ENCODE results near the gene RNH1. TPM values are rescaled to one million over a fixed set of nuclear protein-coding genes. Genes with fewer than 3 reads are reported as not detected.

The RNH1 gene
- total and polyA plus RNA-seq, 4 experiments from 2014 or later: 98.4 to 187 (median 134) TPM

DNA sequence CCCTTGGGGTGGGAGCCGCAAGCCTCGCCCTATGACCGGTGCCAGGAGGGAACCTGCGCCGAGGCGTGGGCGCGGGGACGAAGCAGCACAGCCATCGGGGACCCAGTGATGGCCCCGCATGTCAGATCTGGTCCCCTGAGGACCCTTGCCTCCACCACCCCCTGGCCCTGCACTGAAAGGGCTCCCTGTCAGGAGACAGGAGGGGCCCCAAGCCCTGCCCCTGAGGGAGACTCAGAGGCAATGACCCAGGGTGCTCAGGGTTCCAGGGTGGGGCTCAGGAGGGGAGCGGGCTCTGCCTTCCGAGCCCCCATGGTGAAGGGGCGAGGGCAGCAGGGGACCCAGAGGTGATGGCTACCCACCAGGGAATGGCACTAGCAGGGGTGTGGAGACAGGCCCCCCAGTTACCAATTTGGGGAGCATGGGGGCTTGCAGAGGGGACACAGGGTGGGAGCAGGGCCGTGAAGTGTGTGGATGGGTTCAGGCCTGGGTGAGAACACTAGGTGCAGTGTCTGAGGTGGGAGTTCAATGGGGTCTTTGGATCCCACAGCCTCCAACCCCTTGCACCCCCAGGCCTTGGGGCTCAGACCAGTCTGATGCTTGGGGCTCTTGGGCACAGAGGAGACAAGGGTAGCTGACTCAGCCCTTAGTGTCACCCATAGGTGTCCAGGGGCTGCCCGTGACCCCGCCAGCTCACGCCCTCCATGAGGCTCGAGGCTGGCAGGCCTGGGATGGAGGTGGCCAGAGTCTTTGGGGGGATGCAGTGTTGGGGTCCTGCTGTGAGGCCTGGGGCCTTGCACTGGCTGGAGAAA, 30.8 kb upstream of the RNH1 start:
- Histone ChIP-seq H3K36me3 (ENCODE audit: insufficient read depth, low read length) (peaks cover 6% of the 10 kb centered on the region), H3K27me3 (ENCODE audit: insufficient read depth, low read length) (no peaks in the 10 kb centered on the region), H3K27ac (ENCODE audit: low read depth, low read length) (peak overlapping the region; percentile 65), H3K4me1 (ENCODE audit: insufficient read depth, low read length) (peaks cover 40% of the 10 kb centered on the region), H3K9me3 (ENCODE audit: control insufficient read depth in 1 of 2, low read length in 2 of 2) (no peaks in the 10 kb centered on the region), H3K4me3 (ENCODE audit: low read length in 2 of 2) (peak overlapping the region; percentile 11 to 69)
- ChIA-PET CTCF (ENCODE audit: partially characterized antibody) (interaction anchor here (1.3 kb wide), 1 partner anchor 19 kb away, joined by 4 read pairs; no protein-coding TSS in a partner anchor), POLR2A (ENCODE audit: partially characterized antibody) (interaction anchor here (1.4 to 5.3 kb wide), 8 partner anchors 17 to 221 kb away, joined by 4 to 47 read pairs (median 13); partner anchors contain the start of genes DEAF1, LMNTD2, PHRF1 and PTDSS2)
- Mint-ChIP-seq H3K27ac (peak overlapping the region; percentile 82 to 92 (median 85)), H3K4me3 (peak overlapping the region; percentile 61 to 81 (median 70)), H3K9me3 (no peaks in the 10 kb centered on the region), H3K27me3 (no peaks in the 10 kb centered on the region), H3K4me1 (peaks cover 6 to 34% (median 17%) of the 10 kb centered on the region in 4 donors), H3K36me3 (peaks cover 0 to 2% of the 10 kb centered on the region in 2 donors)
- intact Hi-C loops (cut with micrococcal nuclease): loop anchor here (1.0 to 2.0 kb wide), 4 partner anchors 17 to 157 kb away; partner anchors contain the start of genes DEAF1, LMNTD2, RASSF7 and TMEM80
- peak in 1 of 5 donors; percentile 40 for DNase-seq

- Histone ChIP-seq H3K36me3 (ENCODE audit: insufficient read depth, low read length) (peaks cover 14% of the 10 kb centered on the region), H3K27me3 (ENCODE audit: insufficient read depth, low read length) (no peaks in the 10 kb centered on the region), H3K9me3 (ENCODE audit: control insufficient read depth in 1 of 2, low read length in 2 of 2) (no peaks in the 10 kb centered on the region), H3K4me3 (ENCODE audit: low read length in 2 of 2) (peak within 1 kb of the TSS; percentile 11 to 69), H3K27ac (ENCODE audit: low read depth, low read length) (peak within 1 kb of the TSS; percentile 65), H3K4me1 (ENCODE audit: insufficient read depth, low read length) (peaks cover 40% of the 10 kb centered on the region)
- H3K4me1 Mint-ChIP-seq: peaks cover 4 to 34% (median 16%) of the 10 kb centered on the region in 4 donors
- H3K27ac Mint-ChIP-seq: peak within 1 kb of the TSS; percentile 92 to 98 (median 97)
- POLR2A ChIA-PET (ENCODE audit: partially characterized antibody): interaction anchor here (1.3 to 5.3 kb wide), 19 partner anchors 18 to 220 kb away, joined by 3 to 47 read pairs (median 7); partner anchors contain the start of genes DEAF1, IRF7, LMNTD2 and PHRF1
- H3K9me3 Mint-ChIP-seq: no peaks in the 10 kb centered on the region
- peak within 1 kb of the TSS; percentile 90 to 98 (median 96) for H3K4me3 Mint-ChIP-seq
- CTCF ChIA-PET (ENCODE audit: partially characterized antibody): interaction anchor here (1.3 to 1.8 kb wide), 2 partner anchors 18 kb away, joined by 4 to 11 read pairs; no protein-coding TSS in a partner anchor
- peak; percentile 89 to 92 (median 90) for DNase-seq
- intact Hi-C loops (cut with micrococcal nuclease): loop anchor here (1.0 to 2.0 kb wide), 4 partner anchors 18 to 158 kb away; partner anchors contain the start of genes DEAF1, LMNTD2, RASSF7 and TMEM80
- peaks cover 0 to 5% of the 10 kb centered on the region in 2 donors for H3K36me3 Mint-ChIP-seq
- no peaks in the 10 kb centered on the region for H3K27me3 Mint-ChIP-seq
Observed at GRCh38 chr11:536841-537621, 30.0 kb upstream of the RNH1 start, which contains the start of gene LRRC56. LRRC56 (plus strand) TSS chr11:537527; CDS start chr11:540685, 3,158 bp downstream.

DNA sequence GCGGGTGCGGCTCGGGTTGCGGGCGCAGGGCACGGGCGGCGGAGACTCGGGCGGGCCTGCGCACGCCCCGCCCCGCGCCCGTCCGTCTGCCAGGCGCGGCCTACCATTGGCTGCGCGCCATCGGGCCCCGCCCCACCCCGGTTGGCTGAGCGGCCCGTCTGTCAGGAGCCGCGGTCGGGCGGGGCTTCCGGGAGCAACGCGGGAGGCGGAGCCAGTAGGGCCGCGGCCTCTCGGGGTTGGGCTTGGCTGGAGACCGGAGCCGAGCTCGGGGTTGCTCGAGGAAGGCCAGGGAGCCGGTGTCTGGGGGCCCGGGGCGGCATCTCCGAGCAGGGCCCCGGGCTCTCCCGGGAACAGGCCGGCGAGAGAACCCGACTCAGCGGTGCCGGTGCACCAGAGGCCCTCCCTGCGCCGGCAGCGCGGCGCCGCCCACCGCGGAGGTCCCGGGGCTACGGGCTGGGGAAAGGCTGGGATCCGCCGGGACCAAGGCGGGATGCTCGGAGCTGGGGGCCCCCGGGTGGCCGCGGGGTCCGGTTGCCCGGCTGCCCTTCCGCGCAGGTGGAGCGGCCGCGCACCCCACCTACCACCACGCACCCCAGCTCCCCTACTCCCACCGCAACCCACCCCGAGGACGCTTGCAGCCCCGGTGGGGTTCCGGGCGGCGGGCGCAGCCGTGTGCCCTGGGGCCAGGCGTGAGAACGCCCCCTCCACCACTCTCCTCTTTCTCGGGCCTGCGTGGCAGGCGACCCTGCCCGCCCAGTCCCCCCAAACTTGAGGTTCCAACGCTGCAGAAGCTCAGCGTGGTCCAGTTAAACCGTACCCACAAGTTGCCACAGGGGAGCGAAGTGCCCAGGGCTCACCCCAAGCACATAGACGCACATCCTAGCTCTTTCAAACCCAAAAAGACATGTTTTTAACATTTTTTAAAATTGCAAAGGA, 28.7 kb upstream of the RNH1 start, which contains the start of gene HRAS:
Gene HRAS, minus strand, starts transcription at position 58 of the 936 bp plus-strand sequence.
- POLR2A ChIA-PET (ENCODE audit: partially characterized antibody): interaction anchor here (0.8 to 5.3 kb wide), 28 partner anchors 9 to 298 kb away, joined by 3 to 47 read pairs (median 5); partner anchors contain the start of genes DEAF1, IRF7, PHRF1 and PTDSS2
- CTCF ChIA-PET (ENCODE audit: partially characterized antibody): interaction anchor here (0.6 to 1.8 kb wide), 7 partner anchors 17 to 213 kb away, joined by 3 to 11 read pairs (median 4); partner anchors contain the start of genes PHRF1 and TMEM80
- peak; percentile 93 to 98 (median 96) for DNase-seq
- Histone ChIP-seq H3K4me1 (ENCODE audit: insufficient read depth, low read length) (peaks cover 40% of the 10 kb centered on the region), H3K36me3 (ENCODE audit: insufficient read depth, low read length) (peaks cover 24% of the 10 kb centered on the region), H3K4me3 (ENCODE audit: low read length in 2 of 2) (peak within 1 kb of the TSS; percentile 29 to 69), H3K27me3 (ENCODE audit: insufficient read depth, low read length) (no peaks in the 10 kb centered on the region), H3K9me3 (ENCODE audit: control insufficient read depth in 1 of 2, low read length in 2 of 2) (no peaks in the 10 kb centered on the region), H3K27ac (ENCODE audit: low read depth, low read length) (peak within 1 kb of the TSS; percentile 65)
- H3K36me3 Mint-ChIP-seq: peaks cover 0 to 10% of the 10 kb centered on the region in 2 donors
- H3K4me1 Mint-ChIP-seq: peaks cover 4 to 34% (median 16%) of the 10 kb centered on the region in 4 donors
- intact Hi-C loops (cut with micrococcal nuclease): loop anchor here (1.0 to 2.0 kb wide), 4 partner anchors 17 to 261 kb away; partner anchors contain the start of genes LMNTD2 and RASSF7
- peak within 1 kb of the TSS; percentile 90 to 98 (median 96) for H3K4me3 Mint-ChIP-seq
- no peaks in the 10 kb centered on the region for H3K27me3 Mint-ChIP-seq
- H3K9me3 Mint-ChIP-seq: no peaks in the 10 kb centered on the region
- peak within 1 kb of the TSS; percentile 92 to 98 (median 97) for H3K27ac Mint-ChIP-seq

GRCh38 chr11:535210-535518, 28.1 kb upstream of the RNH1 start:
- Mint-ChIP-seq H3K9me3 (no peaks in the 10 kb centered on the region), H3K4me3 (no peak overlapping the region), H3K4me1 (peaks cover 4 to 34% (median 16%) of the 10 kb centered on the region in 4 donors), H3K36me3 (peaks cover 0 to 12% of the 10 kb centered on the region in 2 donors), H3K27me3 (no peaks in the 10 kb centered on the region), H3K27ac (no peak overlapping the region)
- no peaks in the 10 kb centered on the region for H3K27me3 ChIP-seq (ENCODE audit: insufficient read depth, low read length)
- H3K27ac ChIP-seq (ENCODE audit: low read depth, low read length): peak overlapping the region; percentile 52
- ChIA-PET CTCF (ENCODE audit: partially characterized antibody) (interaction anchor here (0.8 kb wide), 1 partner anchor 84 kb away, joined by 3 read pairs; no protein-coding TSS in a partner anchor), POLR2A (ENCODE audit: partially characterized antibody) (interaction anchor here (1.0 to 5.3 kb wide), 14 partner anchors 10 to 298 kb away, joined by 3 to 47 read pairs (median 10); partner anchors contain the start of genes PHRF1, PTDSS2, RNH1 and RPLP2)
- H3K4me3 ChIP-seq (ENCODE audit: low read length in 2 of 2): peak overlapping the region in 1 of 2 donors; percentile 58
- H3K36me3 ChIP-seq (ENCODE audit: insufficient read depth, low read length): peaks cover 24% of the 10 kb centered on the region
- intact Hi-C loops (cut with micrococcal nuclease): loop anchor here (1.0 to 2.0 kb wide), 3 partner anchors 17 to 262 kb away; no protein-coding TSS in a partner anchor
- no peaks in the 10 kb centered on the region for H3K9me3 ChIP-seq (ENCODE audit: control insufficient read depth in 1 of 2, low read length in 2 of 2)
- peaks cover 40% of the 10 kb centered on the region for H3K4me1 ChIP-seq (ENCODE audit: insufficient read depth, low read length)
- DNase-seq: no peak

- Histone ChIP-seq H3K4me3 (ENCODE audit: low read length in 2 of 2) (peak overlapping the region; percentile 11 to 58), H3K36me3 (ENCODE audit: insufficient read depth, low read length) (peaks cover 24% of the 10 kb centered on the region), H3K27me3 (ENCODE audit: insufficient read depth, low read length) (no peaks in the 10 kb centered on the region), H3K9me3 (ENCODE audit: control insufficient read depth in 1 of 2, low read length in 2 of 2) (no peaks in the 10 kb centered on the region), H3K27ac (ENCODE audit: low read depth, low read length) (peak overlapping the region; percentile 52), H3K4me1 (ENCODE audit: insufficient read depth, low read length) (peaks cover 40% of the 10 kb centered on the region)
- Mint-ChIP-seq H3K4me1 (peaks cover 4 to 34% (median 16%) of the 10 kb centered on the region in 4 donors), H3K9me3 (no peaks in the 10 kb centered on the region), H3K4me3 (peak overlapping the region; percentile 51 to 86 (median 70)), H3K27me3 (no peaks in the 10 kb centered on the region), H3K36me3 (peaks cover 0 to 13% of the 10 kb centered on the region in 2 donors), H3K27ac (peak overlapping the region in 2 of 7 donors; percentile 22 to 81)
- intact Hi-C loops (cut with micrococcal nuclease): loop anchor here (1.0 to 2.0 kb wide), 3 partner anchors 16 to 262 kb away; no protein-coding TSS in a partner anchor
- ChIA-PET POLR2A (ENCODE audit: partially characterized antibody) (interaction anchor here (1.2 to 5.3 kb wide), 12 partner anchors 16 to 297 kb away, joined by 3 to 47 read pairs (median 6); partner anchors contain the start of genes PHRF1, PTDSS2, RNH1 and TALDO1), CTCF (ENCODE audit: partially characterized antibody) (interaction anchor here (0.8 to 1.4 kb wide), 2 partner anchors 84 to 161 kb away, joined by 3 read pairs; partner anchors contain the start of gene TMEM80)
- DNase-seq: peak; percentile 24 to 40 (median 36)
Observed at GRCh38 chr11:534396-535209, 27.6 kb upstream of the RNH1 start.
